Hair follicular keratinocyte (primary cell): ENCODE results near the gene POTEB2. TPM values are rescaled to one million over a fixed set of nuclear protein-coding genes. Genes with fewer than 3 reads are reported as not detected.

ENCODE experiments used
- total RNA-seq: library from RNA; depleted of rRNA; stranded (reverse); fragments of >200 nt; gene quantifications from 2 replicates; pipeline ENCODE4 v1.2.3, GENCODE V29; 2015

POTEB2 gene
- total RNA-seq: not detected in 2 replicates

DNA sequence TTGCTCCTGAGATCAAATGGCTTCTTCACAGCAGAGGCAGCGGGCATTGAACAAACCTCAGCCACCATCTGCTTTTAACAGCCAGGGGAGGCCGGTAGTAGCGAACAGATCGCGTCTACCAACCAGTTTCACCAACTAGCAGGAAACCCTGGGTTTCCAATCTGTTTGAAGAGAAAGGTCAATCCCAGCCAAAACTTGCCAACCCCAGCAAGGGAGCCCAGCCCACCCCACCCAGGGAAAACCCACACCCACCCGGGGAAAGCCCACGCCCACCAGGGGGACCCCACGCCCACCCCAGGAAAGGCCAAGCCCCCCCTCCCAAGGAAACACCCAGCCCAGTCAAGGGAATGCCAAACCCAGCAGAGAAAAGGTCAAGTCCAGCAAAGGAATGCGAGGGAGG, at the start of gene POTEB2:
TSS of gene POTEB2 (minus strand) at position 101 of the 400 bp plus-strand sequence. CDS start at position 68, 33 bp downstream.

